K562 (cell line): ENCODE measurements around the gene SH3BP2. TPM values are rescaled to one million over a fixed set of nuclear protein-coding genes. Genes with fewer than 3 reads are reported as not detected.
A peak's percentile ranks its signal among the peaks of the same experiment; 100 is the strongest.

Experiments used
- E2F3 ChIP-seq: fragments of 250-450 bp; sonication (Bioruptor Pico); IDR thresholded peaks from 2 replicates; pipeline ENCODE4 v1.4.0; 2020; ENCODE audit warnings: mild to moderate bottlenecking
- E2F6 ChIP-seq, 2 experiments: IDR thresholded peaks; 2 replicates each; pipeline ENCODE4 v1.6.1; 2011; ENCODE audit warnings: borderline replicate concordance in 1 of 2, control low read depth in 1 of 2, low read depth in 1 of 2, low read length in 1 of 2, mild to moderate bottlenecking in 1 of 2, mixed read lengths in 1 of 2, moderate library complexity in 1 of 2; ENCODE audit not compliant: insufficient read depth in 1 of 2, insufficient read length in 1 of 2, poor library complexity in 1 of 2, severe bottlenecking in 1 of 2; ENCODE audit errors: extremely low read depth in 1 of 2
- EP400 ChIP-seq: fragments of 450-650 bp; IDR thresholded peaks from 2 replicates; pipeline ENCODE4 v1.6.1; 2017; ENCODE audit warnings: antibody characterized with exemption, mild to moderate bottlenecking, moderate library complexity
- MGA ChIP-seq: fragments of 450-650 bp; IDR thresholded peaks from 2 replicates; pipeline ENCODE4 v1.6.1; 2016; ENCODE audit warnings: mild to moderate bottlenecking, moderate library complexity
- MNT ChIP-seq, 2 experiments: fragments of 450-650 bp; conservative IDR thresholded peaks; 2 replicates each; pipeline ENCODE4 v1.6.1; 2017; ENCODE audit warnings: mild to moderate bottlenecking in 2 of 2, moderate library complexity in 2 of 2
- NR4A1 ChIP-seq, 2 experiments: fragments of 250-450 bp in 1 of 2; fragments of 450-650 bp in 1 of 2; sonication (Bioruptor Pico) in 1 of 2; IDR thresholded peaks; 2 replicates each; pipeline versions ENCODE4 v1.4.0 to v1.6.1; 2016 to 2020; ENCODE audit warnings: mild to moderate bottlenecking in 2 of 2, missing compliant biosample characterization in 1 of 2, missing genetic modification characterization in 1 of 2, moderate library complexity in 1 of 2
- ZBTB33 ChIP-seq: sonication (generic); formaldehyde crosslinking; IDR thresholded peaks from 2 replicates; pipeline ENCODE4 v1.8.1; 2023; ENCODE audit warnings: mild to moderate bottlenecking, missing genetic modification reagents
- polyA plus RNA-seq, 8 experiments: library from polyadenylated mRNA; depleted of rRNA in 4 of 8; stranded (reverse) in 5 of 8; unstranded in 3 of 8; fragments of >200 nt; fragmentation: Nextera tagmentation in 2 of 8; fragmentation: Illumina TruSeq in 1 of 8; extraction: Ambion mirVana in 2 of 8; extraction: Trizol in 1 of 8; gene quantifications; 2 replicates each; pipeline versions ENCODE4 v1.2.1 to v1.2.3, GENCODE V29; 2011 to 2014; ENCODE audit warnings: inconsistent platforms in 1 of 8, missing spikeins in 1 of 8
- total RNA-seq, 7 experiments: library from RNA; depleted of rRNA in 6 of 7; stranded (reverse); fragments of >200 nt in 6 of 7; fragmentation: Illumina TruSeq in 2 of 7; extraction: Trizol in 2 of 7; gene quantifications; 2 replicates each; pipeline versions ENCODE4 v1.2.1 to v1.2.3, GENCODE V29; 2011 to 2021; ENCODE audit warnings: low replicate concordance in 1 of 7

Gene SH3BP2
- total and polyA plus RNA-seq, 9 of the 15 experiments (the other 6 are each of a cell fraction or from before 2014, with no cell fraction given), result 0.34 to 16.0 (median 5.1) TPM

- TF ChIP-seq MGA, result peak; percentile 67; the same call in 1 of the 2 replicates
- peak; percentile 33 to 52; a peak in 2 of 4 replicates for TF ChIP-seq MNT (conservative IDR thresholded peaks at IDR 0.05)
- TF ChIP-seq E2F3 (CRISPR knock-in tag), result no peak
- TF ChIP-seq NR4A1 (CRISPR knock-in tag; IDR thresholded peaks at IDR 0.05), result no peak
- 0 out of 2 replicates have a peak, but pooled peaks have one; percentile 24 for TF ChIP-seq NR4A1 (tag; IDR thresholded peaks at IDR 0.05)
- TF ChIP-seq ZBTB33 (CRISPR knock-in tag), result peak; percentile 77
- TF ChIP-seq E2F6 (IDR thresholded peaks at IDR 0.05; ENCODE audit: borderline replicate concordance in 1 of 2, extremely low read depth in 1 of 2, insufficient read depth in 1 of 2, insufficient read length in 1 of 2, low read depth in 1 of 2, low read length in 1 of 2, poor library complexity in 1 of 2, severe bottlenecking in 1 of 2), result peak in 1 of 2 experiments; percentile 42
- TF ChIP-seq EP400, result peak; percentile 19; the same call in 1 of the 2 replicates
Observed at GRCh38 chr4:2756691-2757350, 36.1 kb upstream of the SH3BP2 start (continued).
